ENCODE data around the gene OR3A2. TPM values are rescaled to one million over a fixed set of nuclear protein-coding genes. Genes with fewer than 3 reads are reported as not detected.
"Not testable (repeated sequence)": the region's sequence is repeated elsewhere in the genome, so short reads cannot be mapped to it uniquely, and the experiment has no call there.

Gene OR3A2
- total and polyA plus RNA-seq, 2 donors (not counting 1 experiment from before 2014, with no cell fraction given) = not detected

- Histone ChIP-seq H3K79me2 (ENCODE audit: control insufficient read depth, insufficient read depth, low read length) (no peaks in the 10 kb centered on the region), H3K9ac (ENCODE audit: insufficient read depth, low read length) (no peak overlapping the region), H3K27ac (ENCODE audit: insufficient read depth, low read length) (no peak overlapping the region), H3K36me3 (ENCODE audit: control insufficient read depth, insufficient read depth, low read length) (no peaks in the 10 kb centered on the region), H3K4me1 (ENCODE audit: control insufficient read depth, extremely low read depth, insufficient read depth, low read length) (no peaks in the 10 kb centered on the region), H3K4me3 (replicated peaks in 1 of 4; ENCODE audit: control extremely low read depth in 1 of 4, insufficient read depth in 1 of 4, low read depth in 3 of 4, low read length in 4 of 4) (no peak overlapping the region), H3K4me2 (ENCODE audit: extremely low read depth, insufficient read depth, low read length) (no peak overlapping the region), H3K9me3 (ENCODE audit: control insufficient read depth, insufficient read depth, low read depth, low read length) (no peaks in the 10 kb centered on the region), H3K27me3 (ENCODE audit: control insufficient read depth, insufficient read depth, low read length) (no peaks in the 10 kb centered on the region), H4K20me1 (ENCODE audit: control insufficient read depth, extremely low read depth, insufficient read depth, low read length) (no peaks in the 10 kb centered on the region), H2AFZ (ENCODE audit: low read length) (no peak overlapping the region)
- DNase-seq (ENCODE audit: low read depth in 2 of 2) = no peak
- no peak for TF ChIP-seq CTCF (conservative IDR thresholded peaks at IDR 0.05 in 1 of 2, IDR thresholded peaks at IDR 0.05 in 1 of 2; ENCODE audit: low read depth in 1 of 2, low read length in 2 of 2)
- TF ChIP-seq EZH2 (IDR thresholded peaks at IDR 0.05; ENCODE audit: low read length, missing control alignments) = no peak
Observed at GRCh38 chr17:3389791-3390190, 3.7 kb upstream of the OR3A2 start.

GRCh38 chr17:3381957-3382356 lies 4.2 kb downstream of the OR3A2 start:
- no peak overlapping the region for H3K4me3 ChIP-seq (replicated peaks in 1 of 4; ENCODE audit: control extremely low read depth in 1 of 4, insufficient read depth in 1 of 4, low read depth in 3 of 4, low read length in 4 of 4)

GRCh38 chr17:3378321-3378720 lies 7.8 kb downstream of the OR3A2 start:
- TF ChIP-seq EZH2 (IDR thresholded peaks at IDR 0.05; ENCODE audit: low read length, missing control alignments) (no peak), CTCF (conservative IDR thresholded peaks at IDR 0.05 in 1 of 2, IDR thresholded peaks at IDR 0.05 in 1 of 2; ENCODE audit: low read depth in 1 of 2, low read length in 2 of 2) (no peak)
- no peak overlapping the region for H3K4me3 ChIP-seq (replicated peaks in 1 of 4; ENCODE audit: control extremely low read depth in 1 of 4, insufficient read depth in 1 of 4, low read depth in 3 of 4, low read length in 4 of 4)

More at GRCh38 chr17:3381957-3382356, 4.2 kb downstream of the OR3A2 start:
- no peaks in the 10 kb centered on the region for H4K20me1 ChIP-seq (ENCODE audit: control insufficient read depth, extremely low read depth, insufficient read depth, low read length)
- no peak overlapping the region for H2AFZ ChIP-seq (ENCODE audit: low read length)
- DNase-seq (ENCODE audit: low read depth in 2 of 2) = no peak
- H3K36me3 ChIP-seq (ENCODE audit: control insufficient read depth, insufficient read depth, low read length) = no peaks in the 10 kb centered on the region
- H3K4me1 ChIP-seq (ENCODE audit: control insufficient read depth, extremely low read depth, insufficient read depth, low read length) = no peaks in the 10 kb centered on the region
- H3K9me3 ChIP-seq (ENCODE audit: control insufficient read depth, insufficient read depth, low read depth, low read length) = no peaks in the 10 kb centered on the region
- H3K4me2 ChIP-seq (ENCODE audit: extremely low read depth, insufficient read depth, low read length) = no peak overlapping the region
- TF ChIP-seq CTCF (conservative IDR thresholded peaks at IDR 0.05 in 1 of 2, IDR thresholded peaks at IDR 0.05 in 1 of 2; ENCODE audit: low read depth in 1 of 2, low read length in 2 of 2) (no peak), EZH2 (IDR thresholded peaks at IDR 0.05; ENCODE audit: low read length, missing control alignments) (no peak)
- no peaks in the 10 kb centered on the region for H3K79me2 ChIP-seq (ENCODE audit: control insufficient read depth, insufficient read depth, low read length)
- H3K27ac ChIP-seq (ENCODE audit: insufficient read depth, low read length) = no peak overlapping the region
- no peaks in the 10 kb centered on the region for H3K27me3 ChIP-seq (ENCODE audit: control insufficient read depth, insufficient read depth, low read length)
- no peak overlapping the region for H3K9ac ChIP-seq (ENCODE audit: insufficient read depth, low read length)

DNA sequence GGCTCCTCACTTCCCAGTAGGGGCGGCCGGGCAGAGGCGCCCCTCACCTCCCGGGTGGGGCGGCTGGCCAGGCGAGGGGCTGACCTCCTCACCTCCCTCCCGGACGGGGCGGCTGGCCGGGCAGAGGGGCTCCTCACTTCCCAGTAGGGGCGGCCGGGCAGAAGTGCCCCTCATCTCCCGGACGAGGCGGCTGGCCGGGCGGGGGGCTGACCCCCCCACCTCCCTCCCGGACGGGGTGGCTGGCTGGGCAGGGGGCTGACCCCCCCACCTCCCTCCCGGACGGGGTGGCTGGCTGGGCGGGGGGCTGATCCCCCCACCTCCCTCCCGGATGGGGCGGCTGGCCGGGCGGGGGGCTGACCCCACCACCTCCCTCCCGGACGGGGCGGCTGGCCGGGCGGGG lies 14.9 kb downstream of the OR3A2 start:
- H3K36me3 ChIP-seq (ENCODE audit: control insufficient read depth, insufficient read depth, low read length); H3K9me3 ChIP-seq (ENCODE audit: control insufficient read depth, insufficient read depth, low read depth, low read length); H3K4me2 ChIP-seq (ENCODE audit: extremely low read depth, insufficient read depth, low read length); H3K27me3 ChIP-seq (ENCODE audit: control insufficient read depth, insufficient read depth, low read length); H3K27ac ChIP-seq (ENCODE audit: insufficient read depth, low read length); H3K4me3 ChIP-seq (replicated peaks in 1 of 4; ENCODE audit: control extremely low read depth in 1 of 4, insufficient read depth in 1 of 4, low read depth in 3 of 4, low read length in 4 of 4); DNase-seq (ENCODE audit: low read depth in 2 of 2); H3K4me1 ChIP-seq (ENCODE audit: control insufficient read depth, extremely low read depth, insufficient read depth, low read length); H4K20me1 ChIP-seq (ENCODE audit: control insufficient read depth, extremely low read depth, insufficient read depth, low read length); H3K79me2 ChIP-seq (ENCODE audit: control insufficient read depth, insufficient read depth, low read length); H3K9ac ChIP-seq (ENCODE audit: insufficient read depth, low read length); H2AFZ ChIP-seq (ENCODE audit: low read length): not testable (repeated sequence)

More at GRCh38 chr17:3378321-3378720, 7.8 kb downstream of the OR3A2 start:
- H3K36me3 ChIP-seq (ENCODE audit: control insufficient read depth, insufficient read depth, low read length) = no peaks in the 10 kb centered on the region
- no peak overlapping the region for H3K9ac ChIP-seq (ENCODE audit: insufficient read depth, low read length)
- no peak for DNase-seq (ENCODE audit: low read depth in 2 of 2)
- H4K20me1 ChIP-seq (ENCODE audit: control insufficient read depth, extremely low read depth, insufficient read depth, low read length) = no peaks in the 10 kb centered on the region
- no peaks in the 10 kb centered on the region for H3K79me2 ChIP-seq (ENCODE audit: control insufficient read depth, insufficient read depth, low read length)
- H3K4me1 ChIP-seq (ENCODE audit: control insufficient read depth, extremely low read depth, insufficient read depth, low read length) = no peaks in the 10 kb centered on the region
- no peaks in the 10 kb centered on the region for H3K27me3 ChIP-seq (ENCODE audit: control insufficient read depth, insufficient read depth, low read length)
- H3K9me3 ChIP-seq (ENCODE audit: control insufficient read depth, insufficient read depth, low read depth, low read length) = no peaks in the 10 kb centered on the region
- no peak overlapping the region for H3K27ac ChIP-seq (ENCODE audit: insufficient read depth, low read length)
- no peak overlapping the region for H2AFZ ChIP-seq (ENCODE audit: low read length)
- H3K4me2 ChIP-seq (ENCODE audit: extremely low read depth, insufficient read depth, low read length) = no peak overlapping the region

- not testable (repeated sequence) for H2AFZ ChIP-seq (ENCODE audit: low read length); H3K36me3 ChIP-seq (ENCODE audit: control insufficient read depth, insufficient read depth, low read length); H3K4me1 ChIP-seq (ENCODE audit: control insufficient read depth, extremely low read depth, insufficient read depth, low read length); H3K4me2 ChIP-seq (ENCODE audit: extremely low read depth, insufficient read depth, low read length); H3K4me3 ChIP-seq (replicated peaks in 1 of 4; ENCODE audit: control extremely low read depth in 1 of 4, insufficient read depth in 1 of 4, low read depth in 3 of 4, low read length in 4 of 4); DNase-seq (ENCODE audit: low read depth in 2 of 2); H3K9ac ChIP-seq (ENCODE audit: insufficient read depth, low read length); H3K79me2 ChIP-seq (ENCODE audit: control insufficient read depth, insufficient read depth, low read length); H4K20me1 ChIP-seq (ENCODE audit: control insufficient read depth, extremely low read depth, insufficient read depth, low read length); H3K27me3 ChIP-seq (ENCODE audit: control insufficient read depth, insufficient read depth, low read length); H3K27ac ChIP-seq (ENCODE audit: insufficient read depth, low read length); H3K9me3 ChIP-seq (ENCODE audit: control insufficient read depth, insufficient read depth, low read depth, low read length)
Observed at GRCh38 chr17:3342782-3343181, 43.3 kb downstream of the OR3A2 start.

Data from fibroblast of lung (primary cell).